ENCODE data around the gene ZC3H13.
A peak's percentile ranks its signal among the peaks of the same experiment; 100 is the strongest.

GRCh38 chr13:46071590-46072249 lies 19.2 kb upstream of the ZC3H13 start:
- TF ChIP-seq CTCF (conservative IDR thresholded peaks at IDR 0.05; ENCODE audit: low read length) = peak; percentile 65
- no peak for TF ChIP-seq EZH2phosphoT487 (IDR thresholded peaks at IDR 0.05; ENCODE audit: borderline replicate concordance, low read depth, low read length)

All from OCI-LY7 (cell line).